H9 (cell line): ENCODE results near the gene LBH. TPM values are rescaled to one million over a fixed set of nuclear protein-coding genes. Genes with fewer than 3 reads are reported as not detected.

Source experiments
- DNase-seq: peaks from one replicate; pipeline ENCODE4 v3.0.0-alpha.2; 2017
- H2AFZ ChIP-seq: one replicate; pipeline ENCODE4 v1.6.1; 2013; ENCODE audit warnings: mild to moderate bottlenecking, low read length, control low read depth, moderate library complexity
- H2AK5ac ChIP-seq: 2 replicates; pipeline ENCODE4 v1.6.1; 2013; ENCODE audit warnings: low read length, control low read depth, mixed read lengths; ENCODE audit not compliant: insufficient read length
- H2BK120ac ChIP-seq: one replicate; pipeline ENCODE4 v1.6.1; 2013; ENCODE audit warnings: low read depth, mild to moderate bottlenecking, low read length, control low read depth, inconsistent platforms; ENCODE audit not compliant: poor library complexity, severe bottlenecking
- H2BK12ac ChIP-seq: 2 replicates; pipeline ENCODE4 v1.6.1; 2013; ENCODE audit warnings: low read length, control low read depth, mixed read lengths, low read depth; ENCODE audit not compliant: insufficient read length
- H2BK15ac ChIP-seq: 2 replicates; pipeline ENCODE4 v1.6.1; 2013; ENCODE audit warnings: low read depth, low read length, control low read depth
- H2BK20ac ChIP-seq: one replicate; pipeline ENCODE4 v1.6.1; 2013; ENCODE audit warnings: low read depth, mild to moderate bottlenecking, low read length, control low read depth, inconsistent platforms; ENCODE audit not compliant: poor library complexity, severe bottlenecking
- H2BK5ac ChIP-seq: 2 replicates; pipeline ENCODE4 v1.6.1; 2013; ENCODE audit warnings: low read length, control low read depth, mixed read lengths; ENCODE audit not compliant: insufficient read length
- H3K14ac ChIP-seq: 2 replicates; pipeline ENCODE4 v1.6.1; 2013; ENCODE audit warnings: low read length, control low read depth; ENCODE audit not compliant: insufficient read depth
- H3K18ac ChIP-seq: 2 replicates; pipeline ENCODE4 v1.6.1; 2013; ENCODE audit warnings: low read depth, mild to moderate bottlenecking, mixed read lengths, low read length, control low read depth; ENCODE audit not compliant: insufficient read length
- H3K23ac ChIP-seq: 2 replicates; pipeline ENCODE4 v1.6.1; 2013; ENCODE audit warnings: low read length, control low read depth, mixed read lengths, low read depth; ENCODE audit not compliant: insufficient read length
- H3K23me2 ChIP-seq: 2 replicates; pipeline ENCODE4 v1.6.1; 2013; ENCODE audit warnings: low read depth, mild to moderate bottlenecking, mixed read lengths, low read length, control low read depth; ENCODE audit not compliant: insufficient read length, poor library complexity, severe bottlenecking
- H3K27ac ChIP-seq: 2 replicates; pipeline ENCODE4 v1.5.1; 2013; ENCODE audit warnings: low read length, control low read depth, mixed read lengths, low read depth; ENCODE audit not compliant: insufficient read length
- H3K27me3 ChIP-seq: 2 replicates; pipeline ENCODE4 v1.6.1; 2013; ENCODE audit warnings: low read length, control low read depth, inconsistent platforms; ENCODE audit not compliant: insufficient read depth
- H3K4ac ChIP-seq: 2 replicates; pipeline ENCODE4 v1.6.1; 2013; ENCODE audit warnings: low read depth, mild to moderate bottlenecking, control low read depth, inconsistent platforms, low read length, moderate library complexity
- H3K4me1 ChIP-seq: 2 replicates; pipeline ENCODE4 v1.6.1; 2013; ENCODE audit warnings: low read length, control low read depth, inconsistent platforms; ENCODE audit not compliant: insufficient read depth
- H3K4me2 ChIP-seq: 2 replicates; pipeline ENCODE4 v1.6.1; 2013; ENCODE audit warnings: low read length, control low read depth, mixed read lengths; ENCODE audit not compliant: insufficient read length, insufficient read depth
- H3K56ac ChIP-seq: 2 replicates; pipeline ENCODE4 v1.6.1; 2013; ENCODE audit warnings: low read depth, mild to moderate bottlenecking, mixed read lengths, low read length, control low read depth; ENCODE audit not compliant: insufficient read length
- H3K79me1 ChIP-seq: 2 replicates; pipeline ENCODE4 v1.6.1; 2013; ENCODE audit warnings: low read depth, mild to moderate bottlenecking, moderate library complexity, low read length, control low read depth, inconsistent platforms; ENCODE audit not compliant: insufficient read depth, poor library complexity, severe bottlenecking
- H3K79me2 ChIP-seq: 2 replicates; pipeline ENCODE4 v1.6.1; 2013; ENCODE audit warnings: low read length, control low read depth, inconsistent platforms; ENCODE audit not compliant: insufficient read depth
- H3K9ac ChIP-seq: 2 replicates; pipeline ENCODE4 v1.6.1; 2013; ENCODE audit warnings: low read length, control low read depth, mixed read lengths; ENCODE audit not compliant: insufficient read length; ENCODE audit errors: extremely low read depth
- H3K9me3 ChIP-seq: one replicate; pipeline ENCODE4 v1.6.1; 2013; ENCODE audit warnings: low read depth, low read length, inconsistent platforms; ENCODE audit not compliant: control insufficient read depth
- H3T11ph ChIP-seq: one replicate; pipeline ENCODE4 v1.6.1; 2013; ENCODE audit warnings: mild to moderate bottlenecking, low read length, control low read depth, inconsistent platforms
- H4K20me1 ChIP-seq: one replicate; pipeline ENCODE4 v1.6.1; 2013; ENCODE audit not compliant: control insufficient read depth, insufficient read length, insufficient read depth
- H4K5ac ChIP-seq: 2 replicates; pipeline ENCODE4 v1.6.1; 2013; ENCODE audit warnings: low read depth, mild to moderate bottlenecking, mixed read lengths, low read length, control low read depth; ENCODE audit not compliant: insufficient read length
- H4K8ac ChIP-seq: replicated peaks from 2 replicates; pipeline ENCODE4 v1.6.1; 2013; ENCODE audit warnings: low read length, control low read depth, mixed read lengths, low read depth; ENCODE audit not compliant: insufficient read length
- H4K91ac ChIP-seq: 2 replicates; pipeline ENCODE4 v1.6.1; 2013; ENCODE audit warnings: low read depth, mild to moderate bottlenecking, moderate library complexity, mixed read lengths, low read length, control low read depth; ENCODE audit not compliant: insufficient read length
- H3K27ac Mint-ChIP-seq, 3 experiments: 2 replicates in 2 of 3; 3 replicates in 1 of 3; pipeline ENCODE4 v1.8.0; 2020 to 2021; ENCODE audit warnings: mixed read lengths in 3 of 3, mild to moderate bottlenecking in 1 of 3, moderate library complexity in 1 of 3
- H3K27me3 Mint-ChIP-seq: 2 replicates; pipeline ENCODE4 v1.8.0; 2021; ENCODE audit warnings: low read depth, mild to moderate bottlenecking, moderate library complexity, mixed read lengths
- H3K36me3 Mint-ChIP-seq, 3 experiments: 2 replicates in 2 of 3; 3 replicates in 1 of 3; pipeline ENCODE4 v1.8.0; 2020 to 2021; ENCODE audit warnings: low read depth in 3 of 3, mixed read lengths in 3 of 3; ENCODE audit not compliant: insufficient read depth in 1 of 3
- H3K4me1 Mint-ChIP-seq, 2 experiments: 2 replicates each; pipeline ENCODE4 v1.8.0; 2020; ENCODE audit warnings: mixed read lengths in 2 of 2
- H3K4me3 Mint-ChIP-seq, 2 experiments: 2 replicates in 1 of 2; 3 replicates in 1 of 2; pipeline ENCODE4 v1.8.0; 2020 to 2021; ENCODE audit warnings: mild to moderate bottlenecking in 2 of 2, mixed read lengths in 2 of 2, moderate library complexity in 1 of 2
- H3K9me3 Mint-ChIP-seq, 2 experiments: 2 replicates in 1 of 2; 3 replicates in 1 of 2; pipeline ENCODE4 v1.8.0; 2020; ENCODE audit warnings: mild to moderate bottlenecking in 2 of 2, mixed read lengths in 2 of 2, moderate library complexity in 1 of 2
- WGBS: extraction: QIAGEN DNeasy Blood & Tissue Kit; methylation state at CpG from one replicate; pipeline ENCODE4 v1.1.7; 2013; ENCODE audit warnings: missing lambda C conversion rate, low lambda C conversion rate, mixed read lengths; ENCODE audit not compliant: insufficient read length; ENCODE audit errors: extremely low coverage; 5-methylcytosine and 5-hydroxymethylcytosine counted together
- total RNA-seq: library from RNA; stranded (reverse); gene quantifications from 2 replicates; pipeline ENCODE4 v1.2.1, GENCODE V29; 2021
- TF ChIP-seq, protein P1 (sequence below): fragments of 200-600 bp; sonication (generic); conservative IDR thresholded peaks from 3 replicates; pipeline ENCODE4 v1.8.0; 2021; ENCODE audit warnings: antibody characterized with exemption, mild to moderate bottlenecking

Gene LBH
- total RNA-seq, 1 experiment from 2014 or later: 53.0 TPM

- Histone ChIP-seq H2BK12ac (no peak overlapping the region), H3T11ph (no peak overlapping the region), H4K91ac (no peak overlapping the region), H2BK120ac (no peak overlapping the region), H3K79me1 (no peaks in the 10 kb centered on the region), H3K56ac (no peak overlapping the region), H2AFZ (no peak overlapping the region), H2BK5ac (no peak overlapping the region), H3K14ac (no peak overlapping the region), H3K27me3 (no peaks in the 10 kb centered on the region), H3K9me3 (no peaks in the 10 kb centered on the region), H2BK20ac (no peak overlapping the region), H4K5ac (no peak overlapping the region), H3K27ac (no peak overlapping the region), H4K8ac (no peak overlapping the region), H3K4ac (no peak overlapping the region), H3K79me2 (no peaks in the 10 kb centered on the region), H3K4me1 (peaks cover 7% of the 10 kb centered on the region; the same call in 1 of the 2 replicates), H3K23ac (no peak overlapping the region), H2BK15ac (no peak overlapping the region), H3K18ac (no peak overlapping the region), H3K9ac (no peak overlapping the region), H4K20me1 (no peaks in the 10 kb centered on the region), H3K4me2 (no peak overlapping the region), H2AK5ac (no peak overlapping the region), H3K23me2 (peaks cover 4% of the 10 kb centered on the region)
- Mint-ChIP-seq H3K27me3 (peaks cover 30% of the 10 kb centered on the region), H3K36me3 (no peaks in the 10 kb centered on the region; a peak in 1 of 7 replicates), H3K27ac (peak overlapping the region in 1 of 3 experiments; percentile 83; a peak in 1 of 7 replicates), H3K4me3 (no peak overlapping the region), H3K9me3 (no peaks in the 10 kb centered on the region), H3K4me1 (peaks cover 20 to 24% of the 10 kb centered on the region in 2 experiments)
- WGBS: no CpG with 5 or more reads among the region's 4 CpGs
- TF ChIP-seq, protein P1, sequence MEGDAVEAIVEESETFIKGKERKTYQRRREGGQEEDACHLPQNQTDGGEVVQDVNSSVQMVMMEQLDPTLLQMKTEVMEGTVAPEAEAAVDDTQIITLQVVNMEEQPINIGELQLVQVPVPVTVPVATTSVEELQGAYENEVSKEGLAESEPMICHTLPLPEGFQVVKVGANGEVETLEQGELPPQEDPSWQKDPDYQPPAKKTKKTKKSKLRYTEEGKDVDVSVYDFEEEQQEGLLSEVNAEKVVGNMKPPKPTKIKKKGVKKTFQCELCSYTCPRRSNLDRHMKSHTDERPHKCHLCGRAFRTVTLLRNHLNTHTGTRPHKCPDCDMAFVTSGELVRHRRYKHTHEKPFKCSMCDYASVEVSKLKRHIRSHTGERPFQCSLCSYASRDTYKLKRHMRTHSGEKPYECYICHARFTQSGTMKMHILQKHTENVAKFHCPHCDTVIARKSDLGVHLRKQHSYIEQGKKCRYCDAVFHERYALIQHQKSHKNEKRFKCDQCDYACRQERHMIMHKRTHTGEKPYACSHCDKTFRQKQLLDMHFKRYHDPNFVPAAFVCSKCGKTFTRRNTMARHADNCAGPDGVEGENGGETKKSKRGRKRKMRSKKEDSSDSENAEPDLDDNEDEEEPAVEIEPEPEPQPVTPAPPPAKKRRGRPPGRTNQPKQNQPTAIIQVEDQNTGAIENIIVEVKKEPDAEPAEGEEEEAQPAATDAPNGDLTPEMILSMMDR: no peak
- no peak for DNase-seq
These were observed 75.2 kb downstream of the LBH start for GRCh38 chr2:30306522-30306921.
